Gastrocnemius medialis (tissue), 4 donors: ENCODE results near the gene GABARAP. TPM values are rescaled to one million over a fixed set of nuclear protein-coding genes. Genes with fewer than 3 reads are reported as not detected.

Experiments used
- ATAC-seq, 2 donors: fragments of 150-250 bp; one replicate each; pipeline ENCODE4 v1.9.1; 2016
- DNase-seq, 2 donors: peaks; one replicate each; pipeline ENCODE4 v3.0.0-alpha.2; 2019
- H3K27ac ChIP-seq, 4 donors: fragments of 200-600 bp; sonication (generic); 1 replicate in 1 of 4; 2 replicates in 3 of 4; pipeline ENCODE4 v1.5.1; 2016 to 2018; ENCODE audit warnings: mild to moderate bottlenecking in 2 of 4, moderate library complexity in 1 of 4
- H3K27me3 ChIP-seq, 3 donors: fragments of 200-600 bp; sonication (generic) in 2 of 3; 1 replicate in 1 of 3; 2 replicates in 2 of 3; pipeline versions ENCODE4 v1.5.1 to v1.6.0; 2016 to 2019; ENCODE audit warnings: mild to moderate bottlenecking in 1 of 3, moderate library complexity in 1 of 3
- H3K36me3 ChIP-seq, 2 donors: fragments of 200-600 bp; sonication (generic) in 1 of 2; one replicate each; pipeline ENCODE4 v1.5.1; 2017 to 2018
- H3K4me1 ChIP-seq, 2 donors: fragments of 200-600 bp; sonication (generic) in 1 of 2; one replicate each; pipeline ENCODE4 v1.5.1; 2016 to 2017; ENCODE audit warnings: mild to moderate bottlenecking in 2 of 2
- H3K4me3 ChIP-seq, 4 donors: fragments of 200-600 bp; sonication (generic) in 3 of 4; 1 replicate in 1 of 4; 2 replicates in 3 of 4; pipeline ENCODE4 v1.5.1; 2016 to 2019; ENCODE audit warnings: mild to moderate bottlenecking in 2 of 4
- H3K9me3 ChIP-seq, 3 donors: fragments of 200-600 bp; sonication (generic) in 2 of 3; 1 replicate in 1 of 3; 2 replicates in 2 of 3; pipeline ENCODE4 v1.5.1; 2016 to 2019
- POLR2A ChIP-seq, 2 donors: fragments of 450-650 bp; IDR thresholded peaks; one replicate each; pipeline ENCODE4 v1.6.1; 2017; ENCODE audit warnings: antibody characterized with exemption in 2 of 2, mild to moderate bottlenecking in 2 of 2, moderate library complexity in 2 of 2
- in situ Hi-C, 4 donors: fragments of 200-750 bp; cut with MboI; loops; one replicate each; pipeline versions ENCODE4 v1.15.0 to v1.8.0; 2017; ENCODE audit warnings: low sequenced_read_pairs in 4 of 4
- intact Hi-C: fragments of 100-400 bp; cut with DNase I; formaldehyde crosslinking; loops from one replicate; pipeline ENCODE4 v1.15.1; 2023; ENCODE audit warnings: low total_unique reads
- total RNA-seq, 4 donors: library from RNA; depleted of rRNA; stranded (reverse); fragments of >200 nt; gene quantifications; one replicate each; pipeline versions ENCODE4 v1.1.0 to v1.2.3, GENCODE V29; 2016
- TF ChIP-seq, protein P1 (sequence below), 5 experiments: fragments of 450-650 bp in 3 of 5; fragments of 200-600 bp in 2 of 5; sonication (generic) in 2 of 5; IDR thresholded peaks in 4 of 5; conservative IDR thresholded peaks in 1 of 5; 1 replicate in 4 of 5; 2 replicates in 1 of 5; pipeline ENCODE4 v1.5.1; 2016 to 2019; ENCODE audit warnings: antibody characterized with exemption in 5 of 5, mild to moderate bottlenecking in 3 of 5, moderate library complexity in 3 of 5

GABARAP gene
- total RNA-seq, 4 donors from 2014 or later, result 207 to 626 (median 258) TPM

DNA sequence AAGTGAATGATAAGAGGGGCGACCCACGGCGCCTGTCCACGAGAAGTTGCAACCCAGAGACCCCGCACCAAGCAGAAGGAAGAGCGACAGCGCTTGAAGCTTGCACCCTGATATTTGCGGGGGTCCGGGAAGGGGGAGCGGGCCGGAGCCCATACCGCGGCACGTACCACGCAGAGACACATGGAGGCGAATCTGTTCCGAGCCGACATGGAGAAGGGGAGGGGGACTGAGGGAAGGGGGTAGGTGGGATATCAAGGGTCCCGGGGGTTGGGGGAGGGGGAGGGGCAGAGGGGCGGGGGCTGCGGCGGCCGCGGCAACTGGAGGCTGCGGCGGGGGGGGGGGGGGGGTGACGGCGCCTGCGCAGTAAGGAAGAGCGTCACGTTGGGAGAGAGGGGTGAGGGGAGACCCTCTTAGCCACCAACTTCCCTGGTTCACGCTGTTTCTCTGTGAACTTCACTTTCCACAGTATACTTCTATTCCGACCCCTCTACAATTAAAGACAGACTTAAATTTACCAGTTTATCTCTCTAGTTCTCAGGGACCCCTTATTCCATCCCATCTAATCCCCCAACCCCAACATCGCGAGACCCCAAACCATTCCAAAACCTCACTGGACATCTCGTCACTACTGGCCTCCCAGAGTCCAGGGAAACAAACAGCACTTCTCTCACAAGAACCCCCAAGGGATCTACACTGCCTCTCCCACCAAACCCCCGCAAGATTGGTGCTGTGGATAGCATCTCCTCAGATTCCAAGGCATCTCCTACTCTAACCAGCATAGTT is 30.6 kb downstream of the GABARAP start:
- Histone ChIP-seq H3K36me3 (no peaks in the 10 kb centered on the region), H3K4me1 (peaks cover 18 to 22% of the 10 kb centered on the region in 2 donors), H3K4me3 (no peak overlapping the region), H3K9me3 (no peaks in the 10 kb centered on the region), H3K27ac (no peak overlapping the region), H3K27me3 (peaks cover 8 to 25% (median 13%) of the 10 kb centered on the region in 3 donors)
- no peak for DNase-seq
- intact Hi-C loops, result loop anchor here (10.0 kb wide), 1 partner anchor 623 kb away; the partner anchor contains the start of gene KDM6B
- TF ChIP-seq, protein P1, sequence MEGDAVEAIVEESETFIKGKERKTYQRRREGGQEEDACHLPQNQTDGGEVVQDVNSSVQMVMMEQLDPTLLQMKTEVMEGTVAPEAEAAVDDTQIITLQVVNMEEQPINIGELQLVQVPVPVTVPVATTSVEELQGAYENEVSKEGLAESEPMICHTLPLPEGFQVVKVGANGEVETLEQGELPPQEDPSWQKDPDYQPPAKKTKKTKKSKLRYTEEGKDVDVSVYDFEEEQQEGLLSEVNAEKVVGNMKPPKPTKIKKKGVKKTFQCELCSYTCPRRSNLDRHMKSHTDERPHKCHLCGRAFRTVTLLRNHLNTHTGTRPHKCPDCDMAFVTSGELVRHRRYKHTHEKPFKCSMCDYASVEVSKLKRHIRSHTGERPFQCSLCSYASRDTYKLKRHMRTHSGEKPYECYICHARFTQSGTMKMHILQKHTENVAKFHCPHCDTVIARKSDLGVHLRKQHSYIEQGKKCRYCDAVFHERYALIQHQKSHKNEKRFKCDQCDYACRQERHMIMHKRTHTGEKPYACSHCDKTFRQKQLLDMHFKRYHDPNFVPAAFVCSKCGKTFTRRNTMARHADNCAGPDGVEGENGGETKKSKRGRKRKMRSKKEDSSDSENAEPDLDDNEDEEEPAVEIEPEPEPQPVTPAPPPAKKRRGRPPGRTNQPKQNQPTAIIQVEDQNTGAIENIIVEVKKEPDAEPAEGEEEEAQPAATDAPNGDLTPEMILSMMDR (IDR thresholded peaks at IDR 0.05 in 4 of 5, conservative IDR thresholded peaks at IDR 0.05 in 1 of 5), result no peak
- TF ChIP-seq POLR2A (IDR thresholded peaks at IDR 0.05), result no peak
- in situ Hi-C loops, result no loop called here
- no peak for ATAC-seq

DNA sequence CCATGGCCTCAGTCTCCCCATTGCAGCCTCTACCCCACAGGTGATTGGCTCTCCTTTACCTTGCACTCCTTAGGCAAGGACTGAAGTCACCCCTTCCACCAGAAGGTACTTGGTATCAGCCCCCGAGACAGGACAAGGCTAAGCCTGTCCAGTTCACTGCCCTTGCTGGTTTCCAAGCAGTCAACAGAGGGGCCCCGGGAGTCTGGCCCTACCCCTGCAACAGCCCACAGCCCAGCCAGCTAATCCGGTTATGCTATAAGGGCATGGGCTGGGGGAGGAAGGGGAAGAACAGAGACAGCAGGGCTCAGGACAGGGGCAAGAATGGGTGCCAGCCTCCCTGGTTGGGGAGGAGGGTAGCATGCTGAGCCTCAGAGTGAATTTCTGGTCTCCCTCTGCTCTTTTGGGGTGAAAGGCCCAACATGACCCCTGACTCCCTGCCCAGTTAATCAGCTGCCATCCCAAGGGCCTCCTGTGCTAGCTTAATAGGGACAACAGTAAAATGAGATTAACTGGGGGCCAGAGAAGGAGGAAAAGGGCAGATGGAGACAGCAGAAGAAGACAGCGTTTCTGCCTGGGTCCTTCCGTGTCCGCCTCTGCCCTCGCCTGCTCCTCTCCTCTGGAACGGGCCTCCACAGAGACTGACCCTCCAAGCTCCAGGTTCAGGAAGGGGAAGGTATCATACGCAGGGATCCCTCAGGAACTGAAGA is 33.3 kb downstream of the GABARAP start:
- no peaks in the 10 kb centered on the region for H3K9me3 ChIP-seq
- no peak for DNase-seq
- no peak overlapping the region for H3K27ac ChIP-seq
- peaks cover 8 to 31% (median 13%) of the 10 kb centered on the region in 3 donors for H3K27me3 ChIP-seq
- no peaks in the 10 kb centered on the region for H3K36me3 ChIP-seq
- intact Hi-C loops, result no loop called here
- in situ Hi-C loops, result no loop called here
- H3K4me3 ChIP-seq, result no peak overlapping the region
- H3K4me1 ChIP-seq, result peaks cover under 1 to 3% of the 10 kb centered on the region in 2 donors
- no peak for ATAC-seq
- no peak for TF ChIP-seq POLR2A (IDR thresholded peaks at IDR 0.05)
- TF ChIP-seq, protein P1 (IDR thresholded peaks at IDR 0.05 in 4 of 5, conservative IDR thresholded peaks at IDR 0.05 in 1 of 5), result no peak

DNA sequence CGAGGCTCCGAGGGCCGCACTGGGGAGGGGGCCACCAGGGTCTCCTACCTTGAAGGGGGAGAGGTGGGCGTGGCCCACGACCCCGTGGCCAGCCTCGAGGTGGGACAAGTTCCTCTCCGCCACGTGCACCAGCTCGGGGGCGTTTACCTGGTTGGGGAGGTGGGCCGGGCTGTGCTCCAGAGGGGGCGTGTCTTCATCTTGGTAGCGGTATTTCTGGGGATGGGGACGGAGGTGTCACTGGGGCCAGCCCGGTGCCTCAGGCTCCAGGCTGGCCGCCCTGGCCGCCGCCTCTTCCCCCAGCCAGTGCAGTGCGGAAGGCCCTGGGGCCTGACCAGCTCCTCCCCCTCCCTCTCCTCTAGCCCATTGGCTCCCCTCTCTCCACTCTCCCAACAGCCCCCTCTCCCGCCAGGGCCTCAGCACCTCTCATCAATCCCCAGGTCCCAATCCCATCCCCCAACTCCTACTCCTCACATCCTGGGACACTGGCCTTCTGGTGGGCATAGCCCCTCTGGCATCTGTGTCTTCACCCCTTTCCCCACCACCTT is 34.1 kb downstream of the GABARAP start:
- TF ChIP-seq, protein P1 (IDR thresholded peaks at IDR 0.05 in 4 of 5, conservative IDR thresholded peaks at IDR 0.05 in 1 of 5), result no peak
- TF ChIP-seq POLR2A (IDR thresholded peaks at IDR 0.05), result no peak
- no peaks in the 10 kb centered on the region for H3K4me1 ChIP-seq
- no peaks in the 10 kb centered on the region for H3K9me3 ChIP-seq
- H3K4me3 ChIP-seq, result no peak overlapping the region
- ATAC-seq (no peak), DNase-seq (no peak)
- no peaks in the 10 kb centered on the region for H3K36me3 ChIP-seq
- no peak overlapping the region for H3K27ac ChIP-seq
- H3K27me3 ChIP-seq, result peaks cover 8 to 30% (median 13%) of the 10 kb centered on the region in 3 donors
- intact Hi-C loops, result no loop called here
- in situ Hi-C loops, result no loop called here

DNA sequence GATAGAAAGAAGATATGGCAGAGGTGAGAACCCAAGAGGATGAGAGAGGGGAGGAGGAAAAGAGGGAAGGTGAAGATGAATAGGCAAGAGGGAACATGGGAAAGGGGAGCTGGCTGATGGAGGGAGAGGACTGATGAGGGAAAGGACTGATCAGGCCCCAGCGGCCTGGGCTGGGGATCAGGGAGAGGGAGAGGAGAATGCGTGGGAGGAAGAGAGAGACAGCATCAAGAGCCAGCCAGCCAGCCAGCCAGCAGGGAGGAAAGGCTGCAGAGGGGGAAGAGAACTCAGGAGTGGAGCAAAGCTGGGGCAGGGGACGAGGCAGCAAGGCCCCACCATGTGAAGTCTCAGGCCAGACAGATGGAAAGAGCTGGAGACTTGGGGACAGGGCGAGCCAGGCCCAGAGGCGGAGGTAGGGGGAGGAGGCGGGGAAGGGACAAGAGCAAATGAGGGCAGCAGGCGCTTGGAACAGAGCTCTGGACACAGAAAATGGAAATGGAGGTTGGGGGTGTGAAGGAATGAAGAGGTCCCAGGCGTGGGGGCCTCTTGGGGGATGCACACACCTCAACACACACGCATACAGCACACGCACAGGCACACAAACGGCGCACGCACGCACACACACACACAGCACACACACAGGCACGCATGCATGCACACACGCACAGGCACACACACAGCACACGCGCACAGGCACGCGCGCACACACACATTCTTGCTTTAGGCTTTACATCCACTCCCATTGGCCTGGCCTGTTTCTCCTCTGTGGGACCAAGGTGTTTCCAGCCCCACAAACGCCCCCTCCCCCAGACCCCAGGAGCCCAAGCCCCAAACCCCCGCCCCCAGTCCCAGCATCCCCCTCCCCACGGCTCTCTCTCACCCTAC is 34.9 kb downstream of the GABARAP start:
- ATAC-seq (no peak), DNase-seq (no peak)
- Histone ChIP-seq H3K4me1 (no peaks in the 10 kb centered on the region), H3K27me3 (peaks cover 5 to 22% (median 7%) of the 10 kb centered on the region in 3 donors), H3K9me3 (no peaks in the 10 kb centered on the region), H3K27ac (no peak overlapping the region), H3K36me3 (no peaks in the 10 kb centered on the region), H3K4me3 (no peak overlapping the region)
- in situ Hi-C loops, result no loop called here
- TF ChIP-seq POLR2A (IDR thresholded peaks at IDR 0.05), result no peak
- TF ChIP-seq, protein P1 (IDR thresholded peaks at IDR 0.05 in 4 of 5, conservative IDR thresholded peaks at IDR 0.05 in 1 of 5), result no peak
- intact Hi-C loops, result no loop called here
